ENCODE data around the gene DCBLD1.

Gene DCBLD1

GRCh38 chr6:117538615-117539014 is 56.1 kb downstream of the DCBLD1 start:
- Histone ChIP-seq H3K79me2 (ENCODE audit: insufficient read depth, low read length) (no peaks in the 10 kb centered on the region), H3K9me2 (replicated peaks; ENCODE audit: insufficient read depth, low read length) (no peaks in the 10 kb centered on the region), H3K4me3 (ENCODE audit: insufficient read depth, low read length, poor library complexity, severe bottlenecking) (no peak overlapping the region), H4K20me1 (ENCODE audit: low read depth, low read length) (no peaks in the 10 kb centered on the region), H3K4me2 (ENCODE audit: low read depth, low read length, poor library complexity, severe bottlenecking) (no peak overlapping the region), H3K36me3 (ENCODE audit: low read length) (no peaks in the 10 kb centered on the region), H3K27me3 (ENCODE audit: low read length) (no peaks in the 10 kb centered on the region), H2AFZ (ENCODE audit: low read depth, low read length, severe bottlenecking) (no peak overlapping the region), H3K9me3 (ENCODE audit: insufficient read depth, low read length) (no peaks in the 10 kb centered on the region), H3K27ac (ENCODE audit: low read depth, low read length) (no peak overlapping the region), H3K9ac (ENCODE audit: low read length) (no peak overlapping the region), H3F3A (ENCODE audit: insufficient read depth) (no peaks in the 10 kb centered on the region)
- TF ChIP-seq EZH2phosphoT487 (conservative IDR thresholded peaks at IDR 0.05; ENCODE audit: low read length) (no peak), CTCF (IDR thresholded peaks at IDR 0.05; ENCODE audit: insufficient read depth, low read length, poor library complexity, severe bottlenecking) (no peak)

- H3K4me2 ChIP-seq (ENCODE audit: low read depth, low read length, poor library complexity, severe bottlenecking) = no peak overlapping the region
- H2AFZ ChIP-seq (ENCODE audit: low read depth, low read length, severe bottlenecking) = no peak overlapping the region
- no peak overlapping the region for H3K4me3 ChIP-seq (ENCODE audit: insufficient read depth, low read length, poor library complexity, severe bottlenecking)
- H3F3A ChIP-seq (ENCODE audit: insufficient read depth) = no peaks in the 10 kb centered on the region
- H3K9me2 ChIP-seq (replicated peaks; ENCODE audit: insufficient read depth, low read length) = no peaks in the 10 kb centered on the region
- no peaks in the 10 kb centered on the region for H3K27me3 ChIP-seq (ENCODE audit: low read length)
- no peaks in the 10 kb centered on the region for H4K20me1 ChIP-seq (ENCODE audit: low read depth, low read length)
- H3K9ac ChIP-seq (ENCODE audit: low read length) = no peak overlapping the region
- TF ChIP-seq EZH2phosphoT487 (conservative IDR thresholded peaks at IDR 0.05; ENCODE audit: low read length) (no peak), CTCF (IDR thresholded peaks at IDR 0.05; ENCODE audit: insufficient read depth, low read length, poor library complexity, severe bottlenecking) (no peak)
- no peaks in the 10 kb centered on the region for H3K36me3 ChIP-seq (ENCODE audit: low read length)
- no peak overlapping the region for H3K27ac ChIP-seq (ENCODE audit: low read depth, low read length)
- no peaks in the 10 kb centered on the region for H3K9me3 ChIP-seq (ENCODE audit: insufficient read depth, low read length)
- H3K79me2 ChIP-seq (ENCODE audit: insufficient read depth, low read length) = no peaks in the 10 kb centered on the region
Observed at GRCh38 chr6:117540670-117541069, 58.2 kb downstream of the DCBLD1 start.

- no peaks in the 10 kb centered on the region for H4K20me1 ChIP-seq (ENCODE audit: low read depth, low read length)
- no peak overlapping the region for H3K4me2 ChIP-seq (ENCODE audit: low read depth, low read length, poor library complexity, severe bottlenecking)
- H3K27ac ChIP-seq (ENCODE audit: low read depth, low read length) = no peak overlapping the region
- no peaks in the 10 kb centered on the region for H3K36me3 ChIP-seq (ENCODE audit: low read length)
- H3K4me3 ChIP-seq (ENCODE audit: insufficient read depth, low read length, poor library complexity, severe bottlenecking) = no peak overlapping the region
- H3K9ac ChIP-seq (ENCODE audit: low read length) = no peak overlapping the region
- no peaks in the 10 kb centered on the region for H3F3A ChIP-seq (ENCODE audit: insufficient read depth)
- no peak for TF ChIP-seq CTCF (IDR thresholded peaks at IDR 0.05; ENCODE audit: insufficient read depth, low read length, poor library complexity, severe bottlenecking)
- TF ChIP-seq EZH2phosphoT487 (conservative IDR thresholded peaks at IDR 0.05; ENCODE audit: low read length) = no peak
- H3K9me3 ChIP-seq (ENCODE audit: insufficient read depth, low read length) = no peaks in the 10 kb centered on the region
- H3K27me3 ChIP-seq (ENCODE audit: low read length) = no peaks in the 10 kb centered on the region
- H2AFZ ChIP-seq (ENCODE audit: low read depth, low read length, severe bottlenecking) = no peak overlapping the region
- H3K79me2 ChIP-seq (ENCODE audit: insufficient read depth, low read length) = no peaks in the 10 kb centered on the region
- no peaks in the 10 kb centered on the region for H3K9me2 ChIP-seq (replicated peaks; ENCODE audit: insufficient read depth, low read length)
Observed at GRCh38 chr6:117542493-117542892, 60.0 kb downstream of the DCBLD1 start.
